Endothelial cell of umbilical vein (primary cell): Measurements from ENCODE around the gene ETFRF1. TPM values are rescaled to one million over a fixed set of nuclear protein-coding genes. Genes with fewer than 3 reads are reported as not detected.
A peak's percentile ranks its signal among the peaks of the same experiment; 100 is the strongest.

ENCODE experiments used
- BruUV-seq: library from RNA; stranded (reverse); fragments of 400-500 nt; replicated peaks from 2 replicates; lab custom pipeline; 2021; lab: Mats Ljungman, UMichigan
- CTCF ChIA-PET: fragments of 300-600, 350-600 bp; sonication (Branson Sonifier 250); formaldehyde crosslinking; loops from one replicate; lab custom pipeline; 2021; ENCODE audit warnings: antibody characterized with exemption, inconsistent platforms; lab: Charles Lee
- POLR2A ChIA-PET: fragments of 300-600, 350-600 bp; sonication (Branson Sonifier 250); formaldehyde crosslinking; loops from one replicate; lab custom pipeline; 2021; ENCODE audit warnings: antibody characterized with exemption, inconsistent platforms; lab: Charles Lee
- DNase-seq: peaks from one replicate; pipeline ENCODE4 v3.0.0-alpha.2; 2011; ENCODE audit warnings: low read depth, low spot score
- FAIRE-seq: peaks from 2 replicates; lab custom pipeline; 2011; peaks lifted over from hg19 to GRCh38; lab: Jason Lieb, UNC
- H2AFZ ChIP-seq: 2 replicates; pipeline ENCODE4 v1.6.0; 2012; ENCODE audit warnings: low read depth, low read length, control low read depth, inconsistent platforms
- H3K27ac ChIP-seq: 2 replicates; pipeline ENCODE4 v1.5.1; 2011; ENCODE audit warnings: low read depth, mild to moderate bottlenecking, control low read depth, low read length, moderate library complexity; ENCODE audit not compliant: insufficient read depth
- H3K27me3 ChIP-seq, 2 experiments: 2 replicates each; pipeline versions ENCODE4 v1.6.0 to v1.6.1; 2011; ENCODE audit warnings: low read length in 2 of 2, mixed read lengths in 1 of 2; ENCODE audit not compliant: control insufficient read depth in 2 of 2, insufficient read depth in 2 of 2
- H3K36me3 ChIP-seq, 2 experiments: 2 replicates in 1 of 2; 3 replicates in 1 of 2; pipeline ENCODE4 v1.5.1; 2011; ENCODE audit warnings: low read length in 2 of 2, mild to moderate bottlenecking in 1 of 2, moderate library complexity in 1 of 2; ENCODE audit not compliant: control insufficient read depth in 2 of 2, insufficient read depth in 2 of 2; ENCODE audit errors: extremely low read depth in 1 of 2
- H3K4me1 ChIP-seq: 3 replicates; pipeline ENCODE4 v1.5.1; 2011; ENCODE audit warnings: mild to moderate bottlenecking, low read length; ENCODE audit not compliant: control insufficient read depth, insufficient read depth; ENCODE audit errors: extremely low read depth
- H3K4me2 ChIP-seq: 2 replicates; pipeline ENCODE4 v1.6.1; 2011; ENCODE audit warnings: low read length, control low read depth, mixed read lengths; ENCODE audit not compliant: insufficient read depth
- H3K4me3 ChIP-seq, 3 experiments: fragments of 200-600 bp in 1 of 3; sonication (generic), shearing (Covaris generic) in 1 of 3; replicated peaks in 1 of 3; 2 replicates each; pipeline ENCODE4 v1.5.1; 2011 to 2016; ENCODE audit warnings: control low read depth in 3 of 3, low read length in 3 of 3, mild to moderate bottlenecking in 2 of 3, inconsistent platforms in 1 of 3, low read depth in 1 of 3, moderate library complexity in 1 of 3; ENCODE audit not compliant: insufficient read depth in 1 of 3
- H3K79me2 ChIP-seq: 2 replicates; pipeline ENCODE4 v1.6.0; 2012; ENCODE audit warnings: low read length, inconsistent platforms; ENCODE audit not compliant: control insufficient read depth, insufficient read depth
- H3K9ac ChIP-seq: replicated peaks from 2 replicates; pipeline ENCODE3; 2011; ENCODE audit warnings: low read length, control low read depth; ENCODE audit not compliant: insufficient read depth; ENCODE audit errors: extremely low read depth
- H3K9me1 ChIP-seq: replicated peaks from 3 replicates; pipeline ENCODE4 v1.6.0; 2011; ENCODE audit warnings: mild to moderate bottlenecking, low read length; ENCODE audit not compliant: control insufficient read depth, insufficient read depth; ENCODE audit errors: extremely low read depth
- H3K9me3 ChIP-seq: replicated peaks from 2 replicates; pipeline ENCODE4 v1.5.1; 2012; ENCODE audit warnings: low read length, inconsistent platforms; ENCODE audit not compliant: control insufficient read depth, insufficient read depth
- H4K20me1 ChIP-seq: replicated peaks from 2 replicates; pipeline ENCODE3; 2011; ENCODE audit warnings: mild to moderate bottlenecking, low read length; ENCODE audit not compliant: control insufficient read depth, insufficient read depth; ENCODE audit errors: extremely low read depth
- CTCF ChIP-seq, 2 donors: IDR thresholded peaks; 1 replicate in 1 of 2; 2 replicates in 1 of 2; pipeline ENCODE4 v1.5.1; 2011; ENCODE audit warnings: low read length in 2 of 2, mild to moderate bottlenecking in 2 of 2, moderate library complexity in 2 of 2, control low read depth in 1 of 2, inconsistent platforms in 1 of 2, low read depth in 1 of 2; ENCODE audit not compliant: insufficient read depth in 1 of 2; ENCODE audit errors: extremely low read depth in 1 of 2
- EZH2 ChIP-seq: IDR thresholded peaks from 2 replicates; pipeline ENCODE4 v1.6.1; 2012; ENCODE audit warnings: borderline replicate concordance, low read depth, mild to moderate bottlenecking, moderate library complexity, low read length, inconsistent platforms; ENCODE audit not compliant: severe bottlenecking
- FOS ChIP-seq: IDR thresholded peaks from 2 replicates; pipeline ENCODE4 v1.6.1; 2011; ENCODE audit warnings: mild to moderate bottlenecking, low read length, moderate library complexity, borderline replicate concordance; ENCODE audit not compliant: insufficient read depth
- GATA2 ChIP-seq: IDR thresholded peaks from 2 replicates; pipeline ENCODE4 v1.7.0; 2011; ENCODE audit warnings: low read depth, mild to moderate bottlenecking, moderate library complexity, mixed read lengths, low read length; ENCODE audit not compliant: insufficient read length, insufficient read depth
- JUN ChIP-seq: IDR thresholded peaks from 2 replicates; pipeline ENCODE4 v1.6.1; 2011; ENCODE audit warnings: borderline replicate concordance, low read depth; ENCODE audit not compliant: insufficient read length, insufficient read depth
- MYC ChIP-seq: IDR thresholded peaks from one replicate; pipeline ENCODE4 v1.6.1; 2011; ENCODE audit warnings: mild to moderate bottlenecking, low read depth, low read length
- POLR2A ChIP-seq: IDR thresholded peaks from 2 replicates; pipeline ENCODE4 v1.6.1; 2012; ENCODE audit warnings: low read depth, mild to moderate bottlenecking, control low read depth, low read length
- POLR2AphosphoS5 ChIP-seq: IDR thresholded peaks from 2 replicates; pipeline ENCODE4 v1.6.1; 2012; ENCODE audit warnings: low read depth, mild to moderate bottlenecking, control low read depth, low read length, moderate library complexity; ENCODE audit not compliant: insufficient read depth
- dilution Hi-C: fragments of 300-500 bp; cut with MboI; formaldehyde crosslinking; loops from one replicate; pipeline ENCODE4 v1.15.0; 2019; ENCODE audit warnings: low sequenced_read_pairs; ENCODE audit not compliant: extremely low pct_ligation_motif_present
- intact Hi-C: fragments of 100-400 bp; cut with micrococcal nuclease; formaldehyde crosslinking; loops from one replicate; pipeline ENCODE4 v1.10.0; 2022
- polyA plus RNA-seq, 4 experiments: library from polyadenylated mRNA; depleted of rRNA in 3 of 4; stranded (reverse) in 3 of 4; unstranded in 1 of 4; fragments of >200 nt; gene quantifications; 2 replicates each; pipeline versions ENCODE4 v1.2.1 to v1.2.3, GENCODE V29; 2011 to 2012; ENCODE audit warnings: missing spikeins in 1 of 4
- total RNA-seq: library from RNA; stranded (reverse); gene quantifications from 2 replicates; pipeline ENCODE4 v1.2.3, GENCODE V29; 2021
- TF ChIP-seq, protein P1 (sequence below): IDR thresholded peaks from 2 replicates; pipeline ENCODE4 v1.6.1; 2011; ENCODE audit not compliant: insufficient read depth, insufficient read length

ETFRF1 gene
- total and polyA plus RNA-seq, 2 donors (not counting 3 experiments of a cell fraction or from before 2014, with no cell fraction given) = 6.9 to 10.6 TPM

DNA sequence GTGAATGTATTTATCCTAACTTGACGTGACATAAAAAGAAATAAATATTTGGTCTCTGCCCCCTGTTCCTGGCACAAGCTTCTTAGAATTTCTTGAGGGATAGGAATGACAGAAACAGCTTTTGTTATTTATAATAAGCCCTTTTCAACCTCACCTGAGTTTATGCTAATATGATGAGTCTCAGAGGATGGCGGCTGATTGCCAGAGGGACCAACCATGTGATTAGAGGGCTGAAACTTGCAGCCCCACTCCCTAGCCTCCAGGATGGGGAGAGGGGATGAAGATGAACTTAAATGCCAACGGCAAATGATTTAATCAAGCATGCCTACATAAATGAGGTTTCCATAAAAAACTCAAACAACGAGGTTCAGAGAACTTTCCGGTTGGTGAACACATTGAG lies 43.0 kb upstream of the ETFRF1 start:
- Histone ChIP-seq H3K4me2 (no peak overlapping the region), H3K79me2 (no peaks in the 10 kb centered on the region), H4K20me1 (no peaks in the 10 kb centered on the region), H3K4me1 (peaks cover 6% of the 10 kb centered on the region), H3K27me3 (no peaks in the 10 kb centered on the region), H3K9ac (no peak overlapping the region), H3K9me3 (no peaks in the 10 kb centered on the region), H3K9me1 (no peaks in the 10 kb centered on the region), H3K27ac (peak overlapping the region; percentile 45), H2AFZ (peak overlapping the region; percentile 62), H3K4me3 (no peak overlapping the region), H3K36me3 (no peaks in the 10 kb centered on the region)
- CTCF ChIA-PET = interaction anchor here (0.6 to 6.0 kb wide), 6 partner anchors 13 to 235 kb away, joined by 3 to 96 read pairs (median 4); no protein-coding TSS in a partner anchor
- FAIRE-seq (no peak), DNase-seq (no peak)
- dilution Hi-C loops (no loop called here), intact Hi-C loops (loop anchor here (10.0 kb wide), 1 partner anchor 297 kb away; no protein-coding TSS in a partner anchor)
- BruUV-seq = no TSS peak
- POLR2A ChIA-PET = interaction anchor here (0.6 to 0.9 kb wide), 2 partner anchors 235 to 1048 kb away, joined by 4 read pairs; no protein-coding TSS in a partner anchor
- TF ChIP-seq EZH2 (no peak), CTCF (IDR thresholded peaks at IDR 0.05; ENCODE audit: extremely low read depth in 1 of 2, insufficient read depth in 1 of 2, low read depth in 1 of 2, low read length in 2 of 2) (no peak), GATA2 (no peak), MYC (no peak), JUN (no peak), POLR2AphosphoS5 (no peak), FOS (no peak), POLR2A (no peak)
- TF ChIP-seq, protein P1, sequence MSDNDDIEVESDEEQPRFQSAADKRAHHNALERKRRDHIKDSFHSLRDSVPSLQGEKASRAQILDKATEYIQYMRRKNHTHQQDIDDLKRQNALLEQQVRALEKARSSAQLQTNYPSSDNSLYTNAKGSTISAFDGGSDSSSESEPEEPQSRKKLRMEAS = no peak
